ENCODE results near the gene FOXS1. TPM values are rescaled to one million over a fixed set of nuclear protein-coding genes. Genes with fewer than 3 reads are reported as not detected.

The FOXS1 gene
- total and polyA plus RNA-seq, 2 experiments from 2014 or later: 0.26 TPM; not detected in 1

- Histone ChIP-seq H3K36me3 (ENCODE audit: insufficient read depth) (no peaks in the 10 kb centered on the region), H3K4me2 (no peak overlapping the region), H3K79me2 (replicated peaks; ENCODE audit: insufficient read depth) (no peaks in the 10 kb centered on the region), H3F3A (replicated peaks; ENCODE audit: low read depth) (0 out of 2 replicates have a peak, but pooled peaks cover 6% of the 10 kb centered on the region), H2AFZ (no peak overlapping the region), H3K4me3 (no peak overlapping the region), H3K27me3 (ENCODE audit: insufficient read depth) (peaks cover 21% of the 10 kb centered on the region), H4K20me1 (replicated peaks; ENCODE audit: insufficient read depth) (no peaks in the 10 kb centered on the region; the same call in 1 of the 2 replicates), H3K4me1 (ENCODE audit: insufficient read depth) (peaks cover 4% of the 10 kb centered on the region; the same call in 1 of the 2 replicates), H3K27ac (ENCODE audit: low read depth) (no peak overlapping the region), H3K9me2 (ENCODE audit: insufficient read depth) (no peaks in the 10 kb centered on the region)
- peaks cover 5% of the 10 kb centered on the region; the same call in 1 of the 3 replicates for H3K4me1 Mint-ChIP-seq
- TF ChIP-seq NANOG (IDR thresholded peaks at IDR 0.05; ENCODE audit: borderline replicate concordance): no peak
- TF ChIP-seq CTCF (conservative IDR thresholded peaks at IDR 0.05; ENCODE audit: low read depth in 2 of 2): no peak
- TF ChIP-seq EZH2phosphoT487 (IDR thresholded peaks at IDR 0.05; ENCODE audit: unreplicated experiment): no peak
- TF ChIP-seq ZNF462 (CRISPR knock-in tag; IDR thresholded peaks at IDR 0.05): no peak
- ATAC-seq: no peak
- peaks cover 10% of the 10 kb centered on the region for H3K27me3 Mint-ChIP-seq (ENCODE audit: insufficient read depth, low read depth, poor library complexity)
- no peak overlapping the region for H3K4me3 Mint-ChIP-seq
- DNase-seq (ENCODE audit: low spot score): no peak
- no peak overlapping the region for H3K27ac Mint-ChIP-seq
- H3K36me3 Mint-ChIP-seq (ENCODE audit: low read depth): no peaks in the 10 kb centered on the region
- peaks cover 36% of the 10 kb centered on the region for H3K9me3 Mint-ChIP-seq
Measured at GRCh38 chr20:31881945-31882344, 36.5 kb upstream of the FOXS1 start.
